H1 (cell line): ENCODE measurements around the gene AP1M2. TPM values are rescaled to one million over a fixed set of nuclear protein-coding genes. Genes with fewer than 3 reads are reported as not detected.

ENCODE experiments used
- CTCF ChIA-PET: fragments of 300-600 bp; sonication (Branson Sonifier 250); formaldehyde crosslinking; loops from one replicate; lab custom pipeline; 2021; ENCODE audit not compliant: partially characterized antibody; lab: Charles Lee
- POLR2A ChIA-PET: fragments of 300-600 bp; sonication (Branson Sonifier 250); formaldehyde crosslinking; loops from one replicate; lab custom pipeline; 2021; ENCODE audit warnings: inconsistent platforms; ENCODE audit not compliant: partially characterized antibody; lab: Charles Lee
- DNase-seq, 2 experiments: peaks; one replicate each; pipeline versions ENCODE4 v3.0.0 to v3.0.0-alpha.2; 2010 to 2022; ENCODE audit warnings: low spot score in 2 of 2, low read depth in 1 of 2, mixed read lengths in 1 of 2
- FAIRE-seq: peaks from 2 replicates; lab custom pipeline; 2011; peaks lifted over from hg19 to GRCh38; lab: Jason Lieb, UNC
- H2AFZ ChIP-seq: 2 replicates; pipeline ENCODE4 v1.8.1; 2012; ENCODE audit warnings: low read length, inconsistent platforms
- H2AK5ac ChIP-seq: 2 replicates; pipeline ENCODE4 v1.6.1; 2013; ENCODE audit warnings: low read depth, low read length
- H2BK120ac ChIP-seq: replicated peaks from 2 replicates; pipeline ENCODE3; 2013; ENCODE audit warnings: low read depth, low read length, inconsistent platforms
- H2BK12ac ChIP-seq: 2 replicates; pipeline ENCODE4 v1.6.1; 2013; ENCODE audit warnings: low read depth, low read length
- H2BK15ac ChIP-seq: 2 replicates; pipeline ENCODE4 v1.6.1; 2013; ENCODE audit warnings: low read length
- H2BK20ac ChIP-seq: 2 replicates; pipeline ENCODE4 v1.6.1; 2013; ENCODE audit warnings: low read length
- H2BK5ac ChIP-seq: 2 replicates; pipeline ENCODE4 v1.6.1; 2013; ENCODE audit warnings: low read depth, low read length
- H3K14ac ChIP-seq: 2 replicates; pipeline ENCODE4 v1.6.1; 2013; ENCODE audit warnings: inconsistent platforms; ENCODE audit not compliant: insufficient read length
- H3K18ac ChIP-seq: 2 replicates; pipeline ENCODE4 v1.6.1; 2013; ENCODE audit warnings: low read length; ENCODE audit errors: extremely low read depth
- H3K23ac ChIP-seq: 2 replicates; pipeline ENCODE4 v1.6.1; 2013; ENCODE audit warnings: inconsistent platforms; ENCODE audit not compliant: insufficient read length
- H3K23me2 ChIP-seq: 2 replicates; pipeline ENCODE4 v1.6.1; 2013; ENCODE audit warnings: low read depth, low read length
- H3K27ac ChIP-seq: 2 replicates; pipeline ENCODE4 v1.6.1; 2011; ENCODE audit warnings: low read depth, low read length, inconsistent platforms
- H3K27me3 ChIP-seq, 4 experiments: replicated peaks in 1 of 4; 1 replicate in 1 of 4; 2 replicates in 3 of 4; pipeline versions ENCODE4 v1.6.1 to v1.8.1; 2011 to 2013; ENCODE audit warnings: low read length in 3 of 4, mild to moderate bottlenecking in 3 of 4, inconsistent platforms in 2 of 4, mixed read lengths in 2 of 4, moderate library complexity in 1 of 4; ENCODE audit not compliant: control insufficient read depth in 3 of 4, insufficient read depth in 3 of 4; ENCODE audit errors: extremely low read depth in 1 of 4
- H3K36me3 ChIP-seq, 4 experiments: 2 replicates each; pipeline versions ENCODE4 v1.6.1 to v1.8.1; 2011 to 2013; ENCODE audit warnings: mild to moderate bottlenecking in 4 of 4, low read length in 3 of 4, moderate library complexity in 2 of 4, control low read depth in 1 of 4, inconsistent platforms in 1 of 4; ENCODE audit not compliant: insufficient read depth in 4 of 4, control insufficient read depth in 2 of 4
- H3K4ac ChIP-seq: replicated peaks from 2 replicates; pipeline ENCODE3; 2013; ENCODE audit warnings: low read length, low read depth, mixed read lengths, inconsistent platforms; ENCODE audit not compliant: insufficient read length
- H3K4me1 ChIP-seq, 4 experiments: replicated peaks in 1 of 4; 1 replicate in 1 of 4; 2 replicates in 3 of 4; pipeline versions ENCODE4 v1.6.1 to v1.8.1; 2011 to 2013; ENCODE audit warnings: low read length in 3 of 4, inconsistent platforms in 2 of 4, mixed read lengths in 1 of 4; ENCODE audit not compliant: insufficient read depth in 4 of 4, control insufficient read depth in 3 of 4
- H3K4me2 ChIP-seq, 2 experiments: 2 replicates each; pipeline versions ENCODE4 v1.6.1 to v1.8.1; 2011 to 2013; ENCODE audit warnings: low read depth in 2 of 2, low read length in 2 of 2, control low read depth in 1 of 2, inconsistent platforms in 1 of 2, mild to moderate bottlenecking in 1 of 2; ENCODE audit not compliant: insufficient read depth in 1 of 2
- H3K4me3 ChIP-seq, 4 experiments: fragments of 200-600, 300-600 bp in 1 of 4; sonication (generic), shearing (Covaris generic), sonication (Bioruptor Twin) in 1 of 4; 2 replicates each; pipeline versions ENCODE4 v1.5.1 to v1.8.1; 2011 to 2016; ENCODE audit warnings: low read length in 4 of 4, low read depth in 3 of 4, control low read depth in 2 of 4, inconsistent platforms in 2 of 4, mild to moderate bottlenecking in 2 of 4, mixed read lengths in 1 of 4, moderate library complexity in 1 of 4; ENCODE audit not compliant: insufficient read depth in 2 of 4; ENCODE audit errors: extremely low read depth in 1 of 4
- H3K56ac ChIP-seq: replicated peaks from 2 replicates; pipeline ENCODE3; 2013; ENCODE audit warnings: low read depth, mild to moderate bottlenecking, mixed read lengths, low read length, inconsistent platforms; ENCODE audit not compliant: insufficient read length
- H3K79me1 ChIP-seq: 2 replicates; pipeline ENCODE4 v1.6.1; 2013; ENCODE audit warnings: low read depth, low read length, control low read depth
- H3K79me2 ChIP-seq, 2 experiments: 2 replicates each; pipeline versions ENCODE4 v1.6.1 to v1.8.1; 2012 to 2013; ENCODE audit warnings: low read length in 2 of 2, mild to moderate bottlenecking in 2 of 2, inconsistent platforms in 1 of 2; ENCODE audit not compliant: insufficient read depth in 2 of 2, control insufficient read depth in 1 of 2
- H3K9ac ChIP-seq, 4 experiments: replicated peaks in 1 of 4; 1 replicate in 1 of 4; 2 replicates in 3 of 4; pipeline versions ENCODE4 v1.6.1 to v1.8.1; 2011 to 2013; ENCODE audit warnings: low read depth in 3 of 4, low read length in 3 of 4, control low read depth in 2 of 4, mild to moderate bottlenecking in 2 of 4, moderate library complexity in 2 of 4, inconsistent platforms in 1 of 4; ENCODE audit errors: extremely low read depth in 1 of 4
- H3K9me3 ChIP-seq, 2 experiments: 2 replicates each; pipeline versions ENCODE4 v1.6.1 to v1.8.1; 2012 to 2013; ENCODE audit warnings: mild to moderate bottlenecking in 2 of 2, moderate library complexity in 2 of 2, control low read depth in 1 of 2, inconsistent platforms in 1 of 2, low read depth in 1 of 2, low read length in 1 of 2, mixed read lengths in 1 of 2; ENCODE audit not compliant: insufficient read depth in 2 of 2
- H4K20me1 ChIP-seq, 2 experiments: replicated peaks in 1 of 2; 2 replicates each; pipeline versions ENCODE3 to v1.8.1; 2011 to 2013; ENCODE audit warnings: inconsistent platforms in 2 of 2, low read length in 2 of 2, mild to moderate bottlenecking in 1 of 2; ENCODE audit not compliant: insufficient read depth in 2 of 2, control insufficient read depth in 1 of 2
- H4K5ac ChIP-seq: 2 replicates; pipeline ENCODE4 v1.6.1; 2013; ENCODE audit warnings: low read length, low read depth, mixed read lengths, inconsistent platforms; ENCODE audit not compliant: insufficient read length
- H4K8ac ChIP-seq: 2 replicates; pipeline ENCODE4 v1.8.0; 2013; ENCODE audit warnings: mild to moderate bottlenecking, moderate library complexity, low read length, inconsistent platforms; ENCODE audit not compliant: insufficient read depth; ENCODE audit errors: extremely low read depth
- H4K91ac ChIP-seq: replicated peaks from 2 replicates; pipeline ENCODE3; 2013; ENCODE audit warnings: low read length, mixed read lengths, inconsistent platforms; ENCODE audit not compliant: insufficient read length
- EGR1 ChIP-seq: IDR thresholded peaks from 2 replicates; pipeline ENCODE4 v1.6.1; 2011; ENCODE audit warnings: low read depth, low read length, borderline replicate concordance
- SP4 ChIP-seq: IDR thresholded peaks from 2 replicates; pipeline ENCODE4 v1.6.1; 2012; ENCODE audit warnings: low read length, inconsistent platforms
- WGBS, 2 experiments: shearing (Covaris generic) in 1 of 2; methylation state at CpG; one replicate each; pipeline versions ENCODE4 v1.1.6 to v1.1.7; 2013 to 2015; ENCODE audit warnings: low lambda C conversion rate in 2 of 2, mixed read lengths in 2 of 2, inconsistent platforms in 1 of 2, low coverage in 1 of 2, missing lambda C conversion rate in 1 of 2; ENCODE audit not compliant: insufficient replicate concordance in 2 of 2, insufficient coverage in 1 of 2, insufficient read length in 1 of 2; ENCODE audit errors: extremely low coverage in 1 of 2, missing lambda C conversion rate in 1 of 2; 5-methylcytosine and 5-hydroxymethylcytosine counted together
- polyA plus RNA-seq, 7 experiments: library from polyadenylated mRNA; depleted of rRNA in 3 of 7; stranded (reverse) in 5 of 7; unstranded in 2 of 7; fragments of >200 nt in 5 of 7; fragments of 200-250 nt in 2 of 7; gene quantifications; 1 replicate in 5 of 7; 2 replicates in 1 of 7; 4 replicates in 1 of 7; pipeline versions ENCODE4 v1.2.1 to v1.2.3, GENCODE V29; 2011 to 2013; ENCODE audit warnings: missing spikeins in 2 of 7, mixed read lengths in 2 of 7
- total RNA-seq: library from RNA; stranded (reverse); fragmentation: NEBNext Ultra II Directional; extraction: Animal tissue kit (Norgen Biotek cat#: 25700); gene quantifications from 2 replicates; pipeline ENCODE4 v1.2.1, GENCODE V29; 2021
- TF ChIP-seq, protein P1 (sequence below): IDR thresholded peaks from 2 replicates; pipeline ENCODE4 v1.6.1; 2012; ENCODE audit warnings: inconsistent platforms

The AP1M2 gene
- total and polyA plus RNA-seq, 2 of the 8 experiments (the other 6 are each of a cell fraction or from before 2014, with no cell fraction given): 140 to 161 TPM

DNA sequence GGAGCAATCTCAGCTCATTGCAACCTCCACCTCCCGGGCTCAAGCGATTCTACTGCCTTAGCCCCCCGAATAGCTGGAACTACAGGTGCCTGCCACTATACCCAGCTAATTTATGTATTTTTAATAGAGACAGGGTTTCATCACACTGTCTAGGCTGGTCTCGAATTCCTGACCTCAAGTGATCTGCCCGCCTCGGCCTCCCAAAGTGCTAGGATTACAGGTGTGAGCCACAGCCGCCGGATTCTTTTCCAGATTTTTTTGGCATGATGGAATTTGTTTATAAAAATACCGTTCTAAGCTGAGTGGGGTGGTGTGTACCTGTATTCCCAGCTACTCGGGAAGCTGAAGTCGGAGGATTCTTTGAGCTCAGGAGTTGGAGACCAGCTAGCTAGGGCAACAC, 49.4 kb downstream of the AP1M2 start:
- Histone ChIP-seq H2AK5ac (no peak overlapping the region), H4K5ac (no peak overlapping the region), H3K4me1 (no peaks in the 10 kb centered on the region), H3K18ac (no peak overlapping the region), H4K91ac (no peak overlapping the region), H3K27me3 (no peaks in the 10 kb centered on the region), H2BK15ac (no peak overlapping the region), H3K27ac (no peak overlapping the region), H3K79me1 (no peaks in the 10 kb centered on the region), H3K14ac (no peak overlapping the region), H3K56ac (no peak overlapping the region), H3K23me2 (no peaks in the 10 kb centered on the region), H2BK5ac (no peak overlapping the region), H2BK12ac (no peak overlapping the region), H3K79me2 (no peaks in the 10 kb centered on the region), H3K4ac (no peak overlapping the region), H2BK20ac (no peak overlapping the region), H4K8ac (peak overlapping the region; percentile 35; the same call in 1 of the 2 replicates), H3K9me3 (no peaks in the 10 kb centered on the region), H3K36me3 (no peaks in the 10 kb centered on the region), H3K23ac (no peak overlapping the region), H2BK120ac (no peak overlapping the region), H3K4me2 (no peak overlapping the region), H3K9ac (no peak overlapping the region), H4K20me1 (no peaks in the 10 kb centered on the region), H3K4me3 (no peak overlapping the region), H2AFZ (no peak overlapping the region)
- FAIRE-seq: no peak
- no peak for DNase-seq
- POLR2A ChIA-PET: interaction anchor here (0.9 to 1.4 kb wide), 2 partner anchors 15 to 25 kb away, joined by 3 to 5 read pairs; no protein-coding TSS in a partner anchor
- 86% methylated on average over 11 of the region's 11 CpGs; no CpG with 5 or more reads in 1 of the 2 experiments for WGBS, 2 experiments
- CTCF ChIA-PET: interaction anchor here (0.7 to 1.5 kb wide), 6 partner anchors 13 to 32 kb away, joined by 3 to 11 read pairs (median 3); no protein-coding TSS in a partner anchor
- TF ChIP-seq SP4: no peak
- no peak for TF ChIP-seq EGR1
- TF ChIP-seq, protein P1, sequence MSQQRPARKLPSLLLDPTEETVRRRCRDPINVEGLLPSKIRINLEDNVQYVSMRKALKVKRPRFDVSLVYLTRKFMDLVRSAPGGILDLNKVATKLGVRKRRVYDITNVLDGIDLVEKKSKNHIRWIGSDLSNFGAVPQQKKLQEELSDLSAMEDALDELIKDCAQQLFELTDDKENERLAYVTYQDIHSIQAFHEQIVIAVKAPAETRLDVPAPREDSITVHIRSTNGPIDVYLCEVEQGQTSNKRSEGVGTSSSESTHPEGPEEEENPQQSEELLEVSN: no peak
